D721Med (cell line): ENCODE data around the gene SUPT20H.
A peak's percentile ranks its signal among the peaks of the same experiment; 100 is the strongest.

Experiments used
- DNase-seq: peaks from one replicate; pipeline ENCODE4 v3.0.0; 2011; ENCODE audit warnings: low spot score; ENCODE audit not compliant: insufficient read length
- FAIRE-seq: peaks from 2 replicates; lab custom pipeline; 2011; peaks lifted over from hg19 to GRCh38; lab: Jason Lieb, UNC
- TF ChIP-seq, protein P1 (sequence below): IDR thresholded peaks from 2 replicates; pipeline ENCODE4 v1.5.1; 2012; ENCODE audit warnings: mild to moderate bottlenecking, control low read depth; ENCODE audit not compliant: insufficient read depth; ENCODE audit errors: missing control alignments

SUPT20H gene

DNA sequence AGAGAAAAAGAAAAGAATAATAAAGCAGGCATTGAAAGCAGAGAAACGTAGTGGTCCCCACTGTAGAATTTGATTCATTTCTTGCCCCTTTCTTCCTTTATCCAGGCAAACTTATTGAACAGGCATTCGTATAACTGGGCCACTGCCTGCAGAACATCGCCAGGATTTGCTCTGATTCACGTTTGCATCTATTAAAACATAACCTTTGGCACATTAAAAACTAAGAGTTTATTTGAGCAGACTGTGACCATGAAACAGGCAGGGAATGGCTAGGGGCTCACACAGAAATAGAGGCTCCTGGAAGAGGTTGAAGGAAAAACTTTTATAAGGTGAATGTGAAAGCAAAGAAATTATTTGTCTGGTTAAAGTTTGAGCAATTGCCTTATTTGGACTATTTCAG lies 12.5 kb upstream of the SUPT20H start:
- TF ChIP-seq, protein P1, sequence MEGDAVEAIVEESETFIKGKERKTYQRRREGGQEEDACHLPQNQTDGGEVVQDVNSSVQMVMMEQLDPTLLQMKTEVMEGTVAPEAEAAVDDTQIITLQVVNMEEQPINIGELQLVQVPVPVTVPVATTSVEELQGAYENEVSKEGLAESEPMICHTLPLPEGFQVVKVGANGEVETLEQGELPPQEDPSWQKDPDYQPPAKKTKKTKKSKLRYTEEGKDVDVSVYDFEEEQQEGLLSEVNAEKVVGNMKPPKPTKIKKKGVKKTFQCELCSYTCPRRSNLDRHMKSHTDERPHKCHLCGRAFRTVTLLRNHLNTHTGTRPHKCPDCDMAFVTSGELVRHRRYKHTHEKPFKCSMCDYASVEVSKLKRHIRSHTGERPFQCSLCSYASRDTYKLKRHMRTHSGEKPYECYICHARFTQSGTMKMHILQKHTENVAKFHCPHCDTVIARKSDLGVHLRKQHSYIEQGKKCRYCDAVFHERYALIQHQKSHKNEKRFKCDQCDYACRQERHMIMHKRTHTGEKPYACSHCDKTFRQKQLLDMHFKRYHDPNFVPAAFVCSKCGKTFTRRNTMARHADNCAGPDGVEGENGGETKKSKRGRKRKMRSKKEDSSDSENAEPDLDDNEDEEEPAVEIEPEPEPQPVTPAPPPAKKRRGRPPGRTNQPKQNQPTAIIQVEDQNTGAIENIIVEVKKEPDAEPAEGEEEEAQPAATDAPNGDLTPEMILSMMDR = no peak
- FAIRE-seq (no peak), DNase-seq (no peak)

DNA sequence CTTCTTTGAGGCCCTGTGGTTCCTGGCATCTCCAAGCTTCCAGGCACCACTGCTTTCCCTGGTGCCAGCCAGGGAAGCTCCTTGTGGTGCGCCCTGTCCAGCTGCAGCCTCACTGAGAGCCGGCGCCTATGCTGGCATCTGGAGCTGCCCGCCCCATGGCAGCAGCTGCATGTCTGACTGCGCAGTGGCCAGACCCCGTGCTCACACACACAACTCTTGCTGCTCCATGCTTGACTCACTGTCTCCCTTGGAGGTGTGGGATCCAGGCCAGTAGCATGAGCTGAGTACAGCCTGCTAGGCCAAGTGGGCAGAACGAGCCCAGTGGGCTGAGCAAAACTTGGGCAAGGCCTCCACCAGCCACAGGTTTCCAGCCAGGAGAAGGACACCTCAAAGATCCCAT lies 11.5 kb upstream of the SUPT20H start:
- DNase-seq (no peak), FAIRE-seq (no peak)
- TF ChIP-seq, protein P1 = no peak

DNA sequence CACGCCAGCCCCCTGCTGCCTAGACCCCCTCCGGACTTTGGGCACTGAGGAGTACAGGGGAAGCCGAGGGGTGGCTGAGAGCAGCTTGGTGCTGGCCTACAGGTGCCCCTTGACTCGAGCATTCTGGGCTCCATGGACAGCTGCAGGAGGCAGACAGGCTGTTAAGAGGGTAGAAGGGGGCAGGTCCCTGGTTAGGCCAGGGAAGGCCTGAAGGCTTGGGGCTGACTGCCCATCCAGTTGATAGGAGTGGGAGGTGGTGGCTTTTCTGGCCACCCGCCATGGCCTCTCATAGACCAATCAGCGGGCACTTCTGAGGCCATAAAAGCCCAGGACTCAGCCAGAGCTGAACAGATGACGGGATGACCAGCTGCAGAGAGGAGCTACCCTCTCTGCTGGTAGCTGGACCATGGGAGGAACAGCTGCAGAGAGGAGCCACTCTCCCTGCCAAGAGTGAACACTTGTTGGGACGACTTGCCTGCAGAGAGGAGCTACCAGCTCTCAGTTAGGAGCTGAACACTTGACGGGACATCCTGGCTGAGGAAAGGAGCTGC lies 10.7 kb upstream of the SUPT20H start:
- TF ChIP-seq, protein P1 = no peak
- DNase-seq = no peak
- FAIRE-seq = no peak

GRCh38 chr13:37069597-37070103 lies 10.2 kb upstream of the SUPT20H start:
- FAIRE-seq (no peak), DNase-seq (no peak)
- TF ChIP-seq, protein P1 = no peak

DNA sequence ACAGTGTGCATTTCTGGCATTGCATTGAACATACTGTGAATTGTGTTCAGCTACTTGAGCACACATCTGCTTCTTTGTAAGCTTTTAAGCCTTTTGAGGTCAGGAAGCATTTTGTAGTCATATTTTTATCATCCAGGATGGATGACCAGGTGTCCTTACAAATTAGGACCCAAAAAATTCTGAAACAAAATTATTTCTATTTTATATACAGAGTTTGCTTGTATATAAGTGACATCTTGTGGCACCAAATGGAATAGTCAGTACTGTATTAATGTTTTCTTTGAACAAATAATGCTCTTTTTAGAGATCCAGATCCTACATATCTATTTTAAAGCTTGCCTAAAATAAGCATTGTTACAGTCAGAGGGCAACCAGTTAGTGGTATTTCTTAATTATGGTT lies 9.5 kb upstream of the SUPT20H start:
- FAIRE-seq (no peak), DNase-seq (no peak)

GRCh38 chr13:37067874-37068273 lies 8.4 kb upstream of the SUPT20H start:
- FAIRE-seq (no peak), DNase-seq (no peak)
- TF ChIP-seq, protein P1 = no peak

More for the DNA sequence above, 9.5 kb upstream of the SUPT20H start:
- TF ChIP-seq, protein P1 = peak; percentile 43

GRCh38 chr13:37065890-37066526 lies 6.5 kb upstream of the SUPT20H start:
- no peak for FAIRE-seq
- TF ChIP-seq, protein P1 = no peak
- DNase-seq = no peak
